CD4-positive, alpha-beta T cell (primary cell): ENCODE measurements around the gene MAGI1. TPM values are rescaled to one million over a fixed set of nuclear protein-coding genes. Genes with fewer than 3 reads are reported as not detected.
A peak's percentile ranks its signal among the peaks of the same experiment; 100 is the strongest.

ENCODE experiments used
- ATAC-seq: fragments of 200-7000 bp; cut with Tn5 transposase; one replicate; pipeline ENCODE4 v1.10.0; 2022; ENCODE audit warnings: mild to moderate bottlenecking; ENCODE audit not compliant: poor library complexity
- CTCF ChIA-PET: fragments of 350-600 bp; sonication (Branson Sonifier 250); formaldehyde crosslinking; loops from one replicate; lab custom pipeline; 2021; ENCODE audit warnings: antibody characterized with exemption, inconsistent platforms; lab: Charles Lee
- POLR2A ChIA-PET: fragments of 350-600 bp; sonication (Branson Sonifier 250); formaldehyde crosslinking; loops from one replicate; lab custom pipeline; 2021; ENCODE audit warnings: antibody characterized with exemption, inconsistent platforms; lab: Charles Lee
- DNase-seq, 14 experiments: peaks; one replicate each; pipeline ENCODE4 v3.0.0-alpha.2; 2013 to 2020; ENCODE audit warnings: mixed read lengths in 2 of 14
- H3K27ac ChIP-seq, 2 donors: one replicate each; pipeline versions ENCODE4 v1.5.1 to v1.7.0; 2013; ENCODE audit warnings: low read length in 2 of 2, low read depth in 1 of 2, mild to moderate bottlenecking in 1 of 2
- H3K27me3 ChIP-seq, 2 experiments: 1 replicate in 1 of 2; 2 replicates in 1 of 2; pipeline versions ENCODE4 v1.6.1 to v1.7.0; 2013; ENCODE audit warnings: low read length in 2 of 2, control low read depth in 1 of 2, mild to moderate bottlenecking in 1 of 2, moderate library complexity in 1 of 2; ENCODE audit not compliant: insufficient read depth in 2 of 2, control insufficient read depth in 1 of 2
- H3K36me3 ChIP-seq: one replicate; pipeline ENCODE4 v1.6.1; 2013; ENCODE audit warnings: low read length, control low read depth; ENCODE audit not compliant: insufficient read depth
- H3K4me1 ChIP-seq: one replicate; pipeline ENCODE4 v1.6.1; 2013; ENCODE audit warnings: low read length, control low read depth; ENCODE audit not compliant: insufficient read depth
- H3K4me3 ChIP-seq: one replicate; pipeline ENCODE4 v1.5.1; 2013; ENCODE audit warnings: mild to moderate bottlenecking, low read length, moderate library complexity
- H3K9me3 ChIP-seq, 2 experiments: 1 replicate in 1 of 2; 2 replicates in 1 of 2; pipeline versions ENCODE4 v1.6.1 to v1.7.0; 2013; ENCODE audit warnings: low read length in 2 of 2, mild to moderate bottlenecking in 2 of 2, control low read depth in 1 of 2, moderate library complexity in 1 of 2; ENCODE audit not compliant: control insufficient read depth in 1 of 2, insufficient read depth in 1 of 2
- H3K27ac Mint-ChIP-seq: one replicate; pipeline ENCODE4 v1.8.0; 2020; ENCODE audit warnings: mixed read lengths
- H3K27me3 Mint-ChIP-seq: one replicate; pipeline ENCODE4 v1.8.0; 2021; ENCODE audit warnings: mixed read lengths
- H3K36me3 Mint-ChIP-seq: one replicate; pipeline ENCODE4 v1.8.0; 2021; ENCODE audit warnings: low read depth, mixed read lengths
- H3K4me1 Mint-ChIP-seq: one replicate; pipeline ENCODE4 v1.8.0; 2021; ENCODE audit warnings: low read depth, mixed read lengths
- H3K4me3 Mint-ChIP-seq: one replicate; pipeline ENCODE4 v1.8.0; 2020; ENCODE audit warnings: mild to moderate bottlenecking, mixed read lengths
- H3K9me3 Mint-ChIP-seq: one replicate; pipeline ENCODE4 v1.8.0; 2020; ENCODE audit warnings: mixed read lengths
- CTCF ChIP-seq: fragments of 200-600 bp; IDR thresholded peaks from one replicate; pipeline ENCODE4 v1.8.0; 2022; ENCODE audit warnings: antibody characterized with exemption, mild to moderate bottlenecking
- intact Hi-C, 2 experiments: fragments of 100-400 bp; cut with DNase I in 1 of 2; cut with micrococcal nuclease in 1 of 2; formaldehyde crosslinking; loops; one replicate each; pipeline versions ENCODE4 v1.15.1 to v1.9.0; 2023 to 2025; cut with DNase I, micrococcal nuclease
- total RNA-seq, 174 experiments: library from RNA in 2 of 174; stranded (reverse) in 2 of 174; gene quantifications; one replicate each; pipeline ENCODE4 v1.2.3 and lab custom pipeline; 2021 to 2026

The MAGI1 gene
- total RNA-seq, 2 experiments from 2014 or later: not detected

DNA sequence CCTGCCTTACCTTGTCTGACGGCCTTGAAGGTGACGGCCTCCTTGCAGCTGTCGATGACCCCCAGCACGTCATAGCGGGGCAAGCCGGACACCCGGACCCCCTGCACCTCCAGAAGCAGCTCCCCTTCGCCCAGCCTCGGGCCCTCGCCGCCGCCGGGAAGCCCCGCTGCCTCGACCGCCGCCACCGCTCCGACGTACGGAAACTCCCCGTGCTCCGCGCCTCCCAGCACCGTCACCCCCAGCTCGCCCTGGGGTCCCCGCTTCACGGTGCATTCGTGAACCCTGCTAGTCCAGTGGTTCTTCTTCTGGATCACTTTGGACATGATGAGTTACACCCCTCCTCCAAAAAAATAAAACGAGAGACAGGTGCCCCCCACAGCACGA is 740 bp downstream of the MAGI1 start:
- CTCF ChIA-PET: no interaction called here
- ATAC-seq (no peak), DNase-seq (no peak)
- H3K27me3 Mint-ChIP-seq: peaks cover 92% of the 10 kb centered on the region
- intact Hi-C loops: no loop called here
- Histone ChIP-seq H3K9me3 (peaks cover 0 to 19% of the 10 kb centered on the region in 2 experiments), H3K27ac (no peak overlapping the region), H3K27me3 (peaks cover 30 to 51% of the 10 kb centered on the region in 2 experiments), H3K4me3 (no peak overlapping the region), H3K4me1 (peaks cover 10% of the 10 kb centered on the region), H3K36me3 (no peaks in the 10 kb centered on the region)
- POLR2A ChIA-PET: no interaction called here
- H3K36me3 Mint-ChIP-seq: no peaks in the 10 kb centered on the region
- TF ChIP-seq CTCF: no peak
- H3K9me3 Mint-ChIP-seq: no peaks in the 10 kb centered on the region
- no peak overlapping the region for H3K27ac Mint-ChIP-seq
- no peaks in the 10 kb centered on the region for H3K4me1 Mint-ChIP-seq
- peak overlapping the region; percentile 42 for H3K4me3 Mint-ChIP-seq

GRCh38 chr3:66037330-66037985 is 1.3 kb downstream of the MAGI1 start:
- DNase-seq (no peak), ATAC-seq (no peak)
- Histone ChIP-seq H3K4me3 (no peak overlapping the region), H3K9me3 (peaks cover 0 to 24% of the 10 kb centered on the region in 2 experiments), H3K4me1 (peaks cover 10% of the 10 kb centered on the region), H3K36me3 (no peaks in the 10 kb centered on the region), H3K27ac (no peak overlapping the region), H3K27me3 (peaks cover 30 to 51% of the 10 kb centered on the region in 2 experiments)
- Mint-ChIP-seq H3K9me3 (no peaks in the 10 kb centered on the region), H3K4me3 (peak overlapping the region; percentile 15), H3K4me1 (no peaks in the 10 kb centered on the region), H3K27me3 (peaks cover 86% of the 10 kb centered on the region), H3K36me3 (no peaks in the 10 kb centered on the region), H3K27ac (no peak overlapping the region)
- POLR2A ChIA-PET: no interaction called here
- intact Hi-C loops: no loop called here
- CTCF ChIA-PET: no interaction called here
- TF ChIP-seq CTCF: no peak

DNA sequence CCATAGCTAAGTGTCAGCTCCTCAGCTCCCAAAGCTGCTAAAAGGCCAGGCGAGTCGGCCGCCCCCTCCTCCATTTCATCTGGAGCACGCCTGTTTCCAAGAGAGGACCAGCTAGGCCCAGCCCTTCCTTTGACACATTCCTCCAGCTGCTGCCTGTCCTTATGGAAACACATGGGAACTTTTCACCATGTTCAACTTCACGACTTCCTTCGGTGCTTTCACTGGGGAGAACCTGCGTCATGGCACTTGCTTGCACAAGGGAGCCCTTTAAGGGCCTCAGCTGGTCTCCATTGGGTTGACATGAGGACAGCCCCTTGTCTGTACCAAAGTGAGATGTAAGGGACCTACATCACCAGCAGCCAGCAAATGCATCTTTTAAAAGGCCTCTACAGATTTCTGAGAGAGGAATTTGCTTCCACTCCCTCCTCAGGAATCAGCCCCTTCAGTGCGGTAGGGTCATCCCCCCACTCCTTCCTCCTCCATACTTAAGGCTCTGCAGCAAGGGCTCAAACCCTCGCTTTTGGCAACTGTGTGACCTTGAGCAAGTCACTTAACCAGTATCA is 2.1 kb downstream of the MAGI1 start:
- TF ChIP-seq CTCF: no peak
- Mint-ChIP-seq H3K27ac (no peak overlapping the region), H3K27me3 (peaks cover 80% of the 10 kb centered on the region), H3K9me3 (no peaks in the 10 kb centered on the region), H3K4me1 (no peaks in the 10 kb centered on the region), H3K36me3 (no peaks in the 10 kb centered on the region), H3K4me3 (no peak overlapping the region)
- intact Hi-C loops: no loop called here
- Histone ChIP-seq H3K36me3 (no peaks in the 10 kb centered on the region), H3K27ac (no peak overlapping the region), H3K9me3 (peaks cover 0 to 25% of the 10 kb centered on the region in 2 experiments), H3K4me3 (no peak overlapping the region), H3K4me1 (peaks cover 10% of the 10 kb centered on the region), H3K27me3 (peaks cover 30 to 51% of the 10 kb centered on the region in 2 experiments)
- no peak for ATAC-seq
- CTCF ChIA-PET: no interaction called here
- POLR2A ChIA-PET: no interaction called here
- no peak for DNase-seq
